PC-3 (cell line): ENCODE measurements around the gene DCBLD1.

ENCODE experiments used
- EZH2 ChIP-seq: fragments of 300-600 bp; sonication (generic); IDR thresholded peaks from one replicate; pipeline ENCODE4 v1.6.1; 2017; ENCODE audit warnings: antibody characterized with exemption, mild to moderate bottlenecking, low read length; ENCODE audit not compliant: unreplicated experiment
- TF ChIP-seq, protein P1 (sequence below): fragments of 300-600 bp; sonication (generic); conservative IDR thresholded peaks from 2 replicates; pipeline ENCODE4 v1.5.1; 2017; ENCODE audit warnings: antibody characterized with exemption, low read depth, mild to moderate bottlenecking, low read length

DNA sequence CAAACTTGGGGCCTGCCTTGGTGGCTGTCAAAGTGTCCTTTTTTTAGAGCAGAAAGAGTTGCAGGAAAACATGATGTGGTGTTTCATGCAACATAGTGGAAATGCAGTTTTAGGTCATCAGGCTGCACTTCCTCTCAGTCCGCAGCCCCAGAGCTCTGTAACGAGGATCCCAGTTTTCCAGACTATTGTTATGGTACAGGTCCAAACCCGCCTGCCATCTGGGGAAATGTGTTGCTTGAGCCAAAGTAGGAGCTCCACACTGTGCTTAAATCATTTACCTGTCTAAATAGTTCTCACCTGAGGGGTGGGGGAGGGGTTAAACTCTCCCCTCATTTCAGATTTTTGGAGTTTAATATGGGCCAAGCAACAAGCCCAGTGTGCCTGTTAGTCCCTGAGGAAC is 60.0 kb downstream of the DCBLD1 start:
- TF ChIP-seq EZH2: no peak
- TF ChIP-seq, protein P1, sequence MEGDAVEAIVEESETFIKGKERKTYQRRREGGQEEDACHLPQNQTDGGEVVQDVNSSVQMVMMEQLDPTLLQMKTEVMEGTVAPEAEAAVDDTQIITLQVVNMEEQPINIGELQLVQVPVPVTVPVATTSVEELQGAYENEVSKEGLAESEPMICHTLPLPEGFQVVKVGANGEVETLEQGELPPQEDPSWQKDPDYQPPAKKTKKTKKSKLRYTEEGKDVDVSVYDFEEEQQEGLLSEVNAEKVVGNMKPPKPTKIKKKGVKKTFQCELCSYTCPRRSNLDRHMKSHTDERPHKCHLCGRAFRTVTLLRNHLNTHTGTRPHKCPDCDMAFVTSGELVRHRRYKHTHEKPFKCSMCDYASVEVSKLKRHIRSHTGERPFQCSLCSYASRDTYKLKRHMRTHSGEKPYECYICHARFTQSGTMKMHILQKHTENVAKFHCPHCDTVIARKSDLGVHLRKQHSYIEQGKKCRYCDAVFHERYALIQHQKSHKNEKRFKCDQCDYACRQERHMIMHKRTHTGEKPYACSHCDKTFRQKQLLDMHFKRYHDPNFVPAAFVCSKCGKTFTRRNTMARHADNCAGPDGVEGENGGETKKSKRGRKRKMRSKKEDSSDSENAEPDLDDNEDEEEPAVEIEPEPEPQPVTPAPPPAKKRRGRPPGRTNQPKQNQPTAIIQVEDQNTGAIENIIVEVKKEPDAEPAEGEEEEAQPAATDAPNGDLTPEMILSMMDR: no peak
